CD4-positive, alpha-beta T cell treated with Interferon gamma for 1 hour (primary cell): ENCODE data around the gene NFE2L2.
"Not testable (repeated sequence)": the region's sequence is repeated elsewhere in the genome, so short reads cannot be mapped to it uniquely, and the experiment has no call there.

Experiments
- DNase-seq: peaks from one replicate; pipeline ENCODE4 v3.0.0-alpha.2; 2020

NFE2L2 gene

DNA sequence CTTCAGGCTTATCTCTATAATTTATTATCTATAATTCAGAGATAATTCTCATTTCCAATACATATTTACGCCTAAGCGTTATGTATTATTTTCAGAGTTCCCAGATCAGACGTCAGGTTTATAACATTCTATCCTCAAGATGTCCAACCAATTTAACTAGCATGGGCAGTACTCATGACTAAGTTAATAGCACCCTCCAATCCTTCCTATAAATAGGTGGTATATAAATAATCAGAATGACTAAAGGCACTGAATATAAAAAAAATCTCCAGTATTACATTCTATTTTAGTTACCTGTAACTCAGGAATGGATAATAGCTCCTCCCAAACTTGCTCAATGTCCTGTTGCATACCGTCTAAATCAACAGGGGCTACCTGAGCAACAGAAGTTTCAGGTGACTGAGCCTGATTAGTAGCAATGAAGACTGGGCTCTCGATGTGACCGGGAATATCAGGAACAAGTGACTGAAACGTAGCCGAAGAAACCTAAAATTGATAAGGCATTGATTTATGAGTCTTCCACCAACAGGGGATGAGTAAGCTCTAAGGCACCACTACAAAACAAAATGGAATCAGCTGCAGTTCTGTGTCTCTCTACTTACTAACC is 32.3 kb downstream of the NFE2L2 start:
- DNase-seq: no peak

DNA sequence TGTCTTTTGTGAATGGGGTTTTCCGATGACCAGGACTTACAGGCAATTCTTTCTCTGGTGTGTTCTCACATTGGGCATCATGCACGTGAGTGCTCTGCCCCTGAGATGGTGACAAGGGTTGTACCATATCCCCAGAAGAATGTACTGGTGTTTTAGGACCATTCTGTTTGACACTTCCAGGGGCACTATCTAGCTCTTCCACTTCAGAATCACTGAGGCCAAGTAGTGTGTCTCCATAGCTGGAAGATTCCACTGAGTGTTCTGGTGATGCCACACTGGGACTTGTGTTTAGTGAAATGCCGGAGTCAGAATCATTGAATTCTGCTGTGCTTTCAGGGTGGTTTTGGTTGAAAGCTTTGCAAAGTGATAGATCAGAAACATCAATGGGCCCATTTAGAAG is 33.3 kb downstream of the NFE2L2 start:
- no peak for DNase-seq

DNA sequence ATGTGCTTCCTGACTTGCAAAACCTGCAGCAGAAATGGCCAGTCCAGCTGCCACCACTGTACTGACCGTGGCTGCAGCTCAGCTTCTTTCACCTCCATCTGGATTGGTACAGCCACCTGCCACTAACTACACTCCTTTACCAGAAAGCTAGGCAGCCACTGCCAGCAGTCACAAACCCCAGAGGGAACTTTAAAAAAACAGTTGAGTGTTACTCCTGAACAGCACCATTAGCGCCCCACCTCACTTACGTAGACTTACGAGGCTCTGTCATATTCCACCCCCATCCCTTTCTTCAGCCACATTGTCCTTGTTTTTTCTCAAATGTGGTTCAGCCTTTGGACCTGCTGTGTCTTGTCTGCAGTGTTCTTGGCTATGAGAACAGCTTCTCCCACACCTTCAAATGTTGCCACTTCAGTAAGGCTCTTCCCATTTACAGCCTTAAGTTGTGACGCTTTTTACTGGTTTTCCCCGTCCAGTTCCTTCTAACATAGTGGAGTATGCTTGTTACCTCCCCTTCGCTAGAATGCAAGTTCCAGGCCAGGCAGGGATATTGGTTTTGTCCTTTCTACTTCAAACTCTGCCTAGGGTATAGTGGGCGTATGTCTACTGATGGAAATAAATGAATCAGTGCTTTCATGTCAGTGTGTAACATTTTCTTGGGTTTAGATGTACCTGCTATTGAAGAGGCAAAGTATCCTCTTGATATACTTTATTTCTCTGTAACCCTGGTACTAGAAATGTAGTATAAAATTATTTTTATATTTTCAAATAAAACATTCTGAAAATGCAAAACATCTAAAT is 34.9 kb downstream of the NFE2L2 start:
- no peak for DNase-seq

DNA sequence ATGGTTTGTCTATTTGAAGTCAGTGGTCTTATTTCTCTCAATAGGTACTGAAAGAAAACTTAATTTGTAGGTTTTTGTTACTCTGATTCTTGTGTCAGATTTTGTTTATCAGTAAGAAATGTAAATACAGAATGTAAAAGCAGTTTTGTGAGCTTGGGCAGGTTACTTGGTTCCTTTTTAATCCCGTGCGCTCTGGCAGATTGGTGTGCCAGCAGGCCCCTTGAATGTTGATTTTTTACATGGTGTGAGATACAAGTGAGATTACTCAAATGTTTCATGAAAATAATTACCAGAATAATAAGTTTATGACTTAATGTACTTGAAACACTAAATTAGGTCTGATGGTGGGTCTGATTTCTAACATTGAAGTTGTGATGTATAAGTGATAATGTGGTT is 38.6 kb downstream of the NFE2L2 start:
- no peak for DNase-seq

DNA sequence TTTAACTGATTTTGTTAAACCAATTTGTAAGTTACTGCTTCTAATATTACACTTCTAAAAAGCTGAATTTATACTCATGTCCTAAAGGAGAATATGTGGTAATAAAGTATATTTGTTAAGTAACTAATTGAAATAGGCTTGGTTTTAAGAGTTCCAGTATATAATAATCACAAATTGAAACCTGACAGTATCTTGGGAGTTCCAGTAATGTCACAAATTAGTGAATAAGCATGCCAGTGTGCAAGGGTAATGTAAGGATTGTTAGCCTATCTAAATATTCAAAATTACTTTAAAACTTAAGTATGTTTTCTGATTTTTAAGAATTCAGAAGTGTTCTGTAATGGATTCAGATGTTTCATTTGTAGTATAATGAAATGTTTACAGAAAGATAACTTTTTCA is 41.1 kb downstream of the NFE2L2 start:
- not testable (repeated sequence) for DNase-seq

- no peak for DNase-seq
Observed at GRCh38 chr2:177221970-177222369, 42.6 kb downstream of the NFE2L2 start.

- no peak for DNase-seq
Observed at GRCh38 chr2:177221534-177221933, 43.0 kb downstream of the NFE2L2 start.

DNA sequence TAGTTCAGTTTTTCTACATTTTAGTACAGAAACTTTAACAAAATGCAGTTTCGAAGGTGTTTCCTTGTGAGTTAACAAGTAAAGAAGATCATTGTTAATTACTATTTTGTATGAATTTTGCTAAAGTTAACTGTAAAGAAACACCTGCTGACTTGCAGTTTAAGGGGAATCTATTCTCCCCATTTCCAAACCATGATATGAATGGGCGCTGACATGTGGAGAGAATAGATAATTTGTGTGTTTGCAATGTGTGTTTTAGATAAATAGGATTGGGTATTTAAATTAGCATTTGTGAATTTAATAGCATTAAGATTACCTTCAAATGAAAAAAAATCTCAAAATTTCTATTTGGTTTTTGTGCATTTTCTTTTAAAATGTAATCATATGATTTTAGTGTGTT is 44.7 kb downstream of the NFE2L2 start:
- not testable (repeated sequence) for DNase-seq

GRCh38 chr2:177217247-177217843 is 47.2 kb downstream of the NFE2L2 start:
- no peak for DNase-seq

GRCh38 chr2:177212891-177213856 is 51.4 kb downstream of the NFE2L2 start:
- peak; percentile 91 for DNase-seq

GRCh38 chr2:177212106-177212890 is 52.2 kb downstream of the NFE2L2 start, which contains the start of gene HNRNPA3:
Gene HNRNPA3 (plus strand): TSS chr2:177212794. CDS start chr2:177212800, 6 bp downstream.
- DNase-seq: peak; percentile 100

DNA sequence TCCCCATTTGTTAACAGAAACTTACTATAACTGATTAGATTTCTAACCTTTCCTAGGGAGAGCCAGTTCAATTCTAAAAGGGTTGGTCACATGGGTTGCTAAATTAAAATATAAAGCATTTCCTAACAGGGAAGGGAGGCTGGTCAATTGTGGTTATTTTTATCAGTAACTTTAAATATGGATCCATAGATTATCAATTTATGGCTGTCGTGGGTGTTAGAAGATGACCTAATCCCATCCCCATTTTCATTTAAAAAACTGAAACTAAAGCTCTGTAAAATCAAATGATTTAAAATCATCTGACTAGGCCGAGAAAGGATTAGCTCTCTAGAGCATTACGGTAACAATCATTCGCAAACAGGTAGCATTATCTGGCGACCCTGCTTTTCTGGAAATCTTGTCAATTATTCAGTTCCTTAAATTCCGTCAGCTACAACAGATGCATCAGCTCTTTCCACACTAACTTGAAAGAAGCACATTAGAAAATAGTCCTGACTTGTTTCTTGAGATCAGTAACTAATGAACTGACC is 52.9 kb downstream of the NFE2L2 start:
- DNase-seq: no peak

- no peak for DNase-seq
Observed at GRCh38 chr2:177211169-177211568, 53.4 kb downstream of the NFE2L2 start.

GRCh38 chr2:177207101-177207500 is 57.4 kb downstream of the NFE2L2 start:
- no peak for DNase-seq

DNA sequence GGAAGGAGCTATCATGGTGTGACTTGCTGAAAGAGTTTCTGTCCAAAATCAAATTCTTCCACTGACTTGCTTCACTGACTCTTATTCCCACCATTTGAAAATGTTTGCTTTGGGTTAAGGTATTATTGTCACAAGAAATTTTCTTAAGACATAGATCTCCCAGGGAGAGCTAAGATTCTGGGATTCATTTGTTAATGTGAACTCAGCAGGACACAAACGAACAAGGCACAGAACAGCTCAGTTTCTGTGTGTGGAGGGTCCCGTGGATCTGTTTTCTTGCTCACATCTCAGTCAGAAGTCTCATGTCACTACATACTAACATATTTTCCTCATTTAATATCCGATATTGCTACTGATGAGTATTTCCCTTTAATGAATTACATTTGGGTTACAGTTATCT is 60.1 kb downstream of the NFE2L2 start:
- no peak for DNase-seq

DNA sequence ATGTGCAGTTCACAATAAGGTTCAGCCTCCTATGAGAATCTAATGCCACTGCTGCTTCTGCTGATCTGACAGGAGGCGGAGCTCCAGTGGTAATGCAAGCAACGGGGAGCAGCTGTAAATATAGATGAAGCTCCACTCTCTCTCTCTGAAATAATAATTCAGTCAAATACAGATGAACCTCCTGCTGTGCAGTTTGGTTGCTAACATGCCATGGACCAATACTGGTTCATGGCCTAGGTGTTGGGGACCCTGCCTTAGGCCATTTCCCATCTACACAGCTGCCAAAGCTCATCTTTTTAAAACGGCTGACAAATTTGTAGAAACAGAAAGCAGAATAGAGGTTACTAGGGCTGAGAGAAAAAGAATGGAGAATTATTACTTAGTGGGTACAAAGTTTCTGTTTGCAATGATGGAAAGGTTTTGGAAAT is 62.6 kb downstream of the NFE2L2 start:
- DNase-seq: no peak

DNA sequence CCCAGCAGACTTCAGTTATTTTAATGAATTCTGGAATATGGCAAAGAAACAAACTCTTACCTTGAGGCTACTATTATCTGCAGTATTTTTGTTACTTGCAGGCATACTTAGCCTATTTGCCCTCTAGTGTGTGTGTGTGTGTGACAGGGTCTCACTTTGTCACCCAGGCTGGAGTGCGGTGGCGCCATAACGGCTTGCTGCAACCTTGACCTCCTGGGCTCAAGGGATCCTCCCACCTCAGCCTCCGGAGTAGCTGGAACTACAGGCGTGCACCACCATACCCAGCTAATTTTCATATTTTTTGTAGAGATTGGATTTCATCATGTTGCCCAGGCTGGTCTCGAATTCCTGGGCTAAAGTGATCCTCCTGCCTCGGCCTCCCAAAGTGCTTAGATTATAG is 64.1 kb downstream of the NFE2L2 start:
- DNase-seq: not testable (repeated sequence)

DNA sequence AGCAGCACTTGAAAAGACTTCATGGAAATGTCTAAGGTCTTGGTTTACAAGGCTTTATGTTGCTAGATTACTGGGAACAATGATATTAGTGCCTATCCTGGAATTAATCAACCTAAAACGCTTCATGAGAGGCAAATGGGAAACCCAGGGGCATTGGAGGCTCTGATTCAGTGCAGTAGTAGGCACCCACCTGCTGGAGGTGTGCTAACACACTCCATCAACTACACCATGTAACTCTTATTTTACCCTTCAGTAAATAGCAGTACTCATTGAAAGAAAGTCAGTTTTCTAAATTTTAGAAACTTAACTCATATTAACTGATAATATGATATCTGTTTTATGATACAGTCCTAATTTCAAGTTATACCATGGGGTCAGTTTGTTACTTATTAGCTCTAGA is 69.3 kb downstream of the NFE2L2 start:
- no peak for DNase-seq

DNA sequence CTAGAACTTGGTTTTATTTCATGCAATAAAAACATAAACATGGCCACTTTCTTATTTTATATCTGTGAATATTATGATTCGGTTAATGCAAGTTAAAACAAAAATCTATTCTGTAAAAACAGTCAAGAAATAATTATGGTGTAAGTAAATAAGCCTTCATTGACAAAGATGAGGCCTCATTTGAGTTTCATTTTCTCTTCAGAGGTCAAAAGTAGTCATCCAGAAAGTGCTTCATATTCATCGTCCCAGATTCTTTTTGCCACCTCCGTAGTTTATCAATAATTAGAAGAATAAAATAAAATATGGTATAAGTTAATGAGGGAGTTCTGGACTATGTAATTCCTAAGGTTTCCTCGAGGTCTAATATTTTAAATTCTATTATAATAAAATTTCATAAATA is 71.3 kb downstream of the NFE2L2 start:
- DNase-seq: no peak

DNA sequence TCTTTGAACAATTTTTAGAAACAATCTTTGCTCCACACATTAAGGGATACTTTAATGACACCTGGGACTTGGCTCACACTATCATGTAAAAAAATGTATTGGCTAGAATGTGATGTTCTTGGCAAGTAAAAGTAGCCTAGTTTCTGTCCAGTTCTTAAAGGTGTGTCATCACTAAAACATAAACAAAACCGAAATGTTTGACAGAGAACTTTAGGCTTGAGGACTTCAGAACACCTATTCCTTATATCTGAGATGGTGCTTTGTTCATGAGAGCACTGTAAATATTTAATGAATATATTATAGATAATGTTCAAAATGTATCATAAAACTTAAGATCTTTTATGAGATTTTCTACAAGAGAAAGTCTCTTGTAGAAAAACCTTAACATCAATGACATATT is 71.7 kb downstream of the NFE2L2 start:
- DNase-seq: no peak

DNA sequence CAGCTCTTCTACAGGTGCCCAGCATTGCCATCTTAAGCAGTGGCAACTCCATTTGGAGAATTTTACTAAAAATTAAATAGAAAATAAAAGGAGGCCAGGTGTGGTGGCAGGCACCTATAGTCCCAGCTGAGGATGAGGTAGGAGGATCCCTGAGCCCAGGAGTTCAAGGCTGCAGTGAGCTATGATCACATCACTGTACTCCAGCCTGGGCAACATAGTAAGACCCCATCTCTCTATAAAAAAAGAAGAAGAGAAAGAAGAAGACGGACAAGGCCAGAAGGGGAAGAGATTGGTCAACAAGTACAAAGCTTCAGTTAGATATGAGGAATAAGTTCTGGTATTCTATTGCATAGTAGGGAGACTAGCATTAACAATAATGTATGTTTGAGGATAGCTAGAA is 73.6 kb downstream of the NFE2L2 start:
- no peak for DNase-seq
